Colon (tissue), 2 donors: ENCODE measurements around the gene FNIP2.
"Not testable (repeated sequence)": the region's sequence is repeated elsewhere in the genome, so short reads cannot be mapped to it uniquely, and the experiment has no call there.

ENCODE experiments used
- FAIRE-seq: peaks from 2 replicates; lab custom pipeline; 2012; peaks lifted over from hg19 to GRCh38; lab: Jason Lieb, UNC
- donor health status: control.
- donor health status: control.

Gene FNIP2

DNA sequence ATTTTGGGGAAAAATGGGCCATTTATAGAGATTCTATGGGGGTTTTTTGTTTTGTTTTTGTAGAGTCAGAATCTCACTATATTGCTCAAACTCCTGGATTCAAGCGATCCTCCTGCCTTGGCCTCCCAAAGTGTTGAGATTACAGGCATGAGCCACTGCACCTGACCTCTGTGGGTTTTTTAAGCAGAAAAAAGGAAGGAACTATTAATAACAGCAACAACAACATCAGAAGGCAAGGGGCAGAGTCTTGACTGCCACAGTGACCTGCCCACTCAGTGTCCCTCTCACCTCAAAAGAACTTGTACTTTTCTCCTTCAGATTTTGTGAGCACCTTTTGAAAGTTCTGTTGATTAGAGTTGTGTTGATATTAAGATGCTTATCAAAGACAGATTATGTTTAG lies 48.1 kb downstream of the FNIP2 start:
- FAIRE-seq = no peak

DNA sequence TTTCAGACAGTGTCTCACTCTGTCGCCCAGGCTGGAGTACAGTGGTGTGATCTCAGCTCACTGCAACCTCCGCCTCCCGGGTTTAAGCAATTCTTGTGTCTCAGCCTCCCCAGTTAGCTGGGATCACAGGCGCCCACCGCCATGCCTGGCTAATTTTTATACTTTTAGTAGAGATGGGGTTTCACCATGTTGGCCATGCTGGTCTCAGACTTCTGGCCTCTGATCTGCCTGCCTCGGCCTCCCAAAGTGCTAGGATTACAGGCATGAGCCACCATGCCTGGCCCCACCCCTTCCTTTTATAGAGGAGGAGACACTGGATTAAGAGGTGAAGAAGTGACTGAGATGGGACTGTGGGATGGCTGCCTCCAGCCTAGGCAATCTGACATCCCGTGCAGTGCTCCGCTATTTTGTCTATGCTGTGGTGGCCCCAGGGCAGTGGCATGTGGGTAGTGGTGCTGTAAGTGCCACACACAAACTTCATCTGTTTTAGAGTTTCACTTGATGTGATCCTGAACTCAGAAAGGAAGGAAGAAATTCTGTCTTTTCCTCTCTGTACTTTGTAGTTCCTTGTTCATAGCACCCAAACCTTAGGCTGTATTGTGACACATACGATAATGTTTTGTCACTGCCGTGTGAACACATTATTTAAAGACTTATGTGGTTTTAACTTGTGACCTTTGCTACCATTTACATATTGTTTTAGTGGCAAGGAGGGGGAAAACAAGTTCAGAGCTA lies 48.9 kb downstream of the FNIP2 start:
- FAIRE-seq = no peak

DNA sequence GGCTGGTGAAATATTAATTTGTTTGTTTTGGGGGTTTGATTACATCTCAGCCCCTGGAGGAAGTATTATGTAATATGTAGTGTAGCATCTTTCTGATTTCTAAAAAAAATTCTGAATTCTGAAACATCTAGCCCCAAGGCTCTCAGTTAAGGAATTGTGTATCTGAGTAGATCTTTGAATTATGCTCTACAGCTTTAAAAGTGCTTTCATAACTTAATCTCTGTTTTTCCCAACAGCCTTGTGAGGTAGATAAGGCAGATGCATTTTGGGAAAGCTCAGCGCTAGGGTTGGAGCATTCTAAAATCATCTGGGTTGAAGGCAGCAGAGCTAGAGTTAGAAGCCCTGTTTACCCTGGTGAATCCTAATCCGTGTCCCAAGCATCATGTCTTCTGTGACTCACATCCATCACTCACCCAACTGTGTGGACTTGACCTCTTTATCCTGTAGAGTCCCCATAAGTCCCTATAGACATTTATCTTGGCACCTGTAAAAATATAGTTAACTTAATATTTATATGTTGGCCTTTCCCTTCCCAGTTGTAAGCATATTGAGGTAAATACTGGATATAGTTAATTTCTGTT lies 49.8 kb downstream of the FNIP2 start:
- FAIRE-seq = no peak

DNA sequence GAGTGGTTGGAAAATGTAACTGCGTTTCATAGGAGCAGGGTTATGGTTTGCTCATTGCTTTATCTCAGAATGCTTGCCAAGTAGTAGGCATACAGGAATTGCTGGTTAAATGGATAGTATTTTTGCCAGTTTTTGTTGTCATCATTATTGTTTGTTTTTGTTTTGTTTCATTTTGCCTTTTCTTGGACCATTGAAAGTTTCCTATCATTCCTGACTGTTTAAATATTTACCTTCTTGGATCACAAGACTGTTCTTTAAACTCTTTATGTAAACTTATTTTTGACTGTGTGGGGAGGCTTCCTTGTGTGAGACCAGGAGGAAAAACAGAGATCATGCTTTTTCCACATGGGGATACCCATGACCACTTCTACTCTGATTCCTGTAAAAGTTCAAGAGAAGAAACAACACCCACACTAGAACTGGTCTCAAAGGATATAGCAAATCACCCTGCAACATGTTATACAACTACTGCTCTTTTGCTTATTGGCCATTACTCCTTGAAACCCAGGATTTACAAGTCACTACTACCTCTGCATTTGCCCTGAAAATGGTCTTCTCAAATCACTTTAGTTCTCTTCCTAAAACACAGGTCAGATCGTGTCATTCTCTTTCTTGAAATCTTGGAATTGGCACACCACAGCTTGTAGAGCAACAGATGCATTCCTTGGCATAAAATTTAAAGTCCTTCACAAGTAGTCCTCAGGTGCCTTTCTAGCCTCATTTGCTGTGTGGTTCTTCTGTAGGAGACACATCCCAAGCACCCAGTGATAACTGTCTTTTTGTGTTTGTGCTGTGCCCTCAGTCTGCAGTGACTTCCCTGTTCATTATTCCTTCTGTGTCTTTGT lies 51.3 kb downstream of the FNIP2 start:
- no peak for FAIRE-seq

DNA sequence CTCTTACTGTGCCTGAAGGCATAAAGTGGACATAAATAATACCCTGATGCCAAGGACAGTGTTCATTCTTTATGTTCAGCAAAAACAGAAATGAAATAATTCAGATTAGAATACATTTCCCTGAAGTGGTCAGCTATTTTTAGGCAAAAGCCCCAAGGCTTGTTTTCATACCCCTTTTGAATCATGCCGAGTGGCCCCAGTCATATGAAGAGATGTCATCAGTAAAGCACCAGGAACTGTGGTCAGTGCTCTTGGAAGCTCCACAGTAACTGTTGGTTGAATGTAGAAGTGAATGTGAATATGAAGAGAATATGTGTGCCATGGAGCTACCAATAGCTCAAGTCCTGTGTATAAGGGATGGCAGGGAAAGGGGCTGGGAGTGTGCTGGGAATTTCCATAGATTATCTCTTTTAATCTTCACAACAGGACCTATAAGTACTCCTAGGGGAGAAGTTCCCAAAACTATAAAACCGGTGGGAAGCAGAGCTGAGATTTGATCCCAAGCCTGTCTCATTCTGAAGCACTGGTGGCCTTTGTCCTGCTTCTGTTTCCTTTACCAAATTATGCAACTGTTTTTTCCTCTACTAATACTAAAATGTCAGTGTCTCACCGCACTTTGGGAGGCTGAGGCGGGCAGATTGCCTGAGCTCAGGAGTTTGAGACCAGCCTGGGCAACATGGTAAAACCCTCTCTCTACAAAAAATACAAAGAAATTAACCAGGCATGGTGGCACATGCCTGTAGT lies 52.6 kb downstream of the FNIP2 start:
- FAIRE-seq = no peak

DNA sequence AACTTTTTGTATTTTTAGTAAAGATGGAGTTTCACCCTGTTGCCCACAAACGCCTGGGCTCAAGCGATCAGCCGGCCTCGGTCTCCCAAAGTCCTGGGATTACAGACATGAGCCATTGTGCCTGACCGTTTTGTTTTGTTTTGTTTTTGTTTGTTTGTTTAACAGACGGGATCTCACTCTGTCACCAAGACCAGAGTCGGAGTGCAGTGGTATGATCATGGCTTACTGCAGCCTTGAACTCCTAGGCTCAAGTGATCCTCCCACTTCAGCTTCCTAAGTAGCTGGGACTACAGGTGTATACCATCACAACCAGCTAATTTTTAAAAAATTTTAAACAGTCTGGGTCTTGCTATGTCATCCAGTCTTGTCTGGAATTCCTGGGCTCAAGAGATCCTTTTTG lies 53.5 kb downstream of the FNIP2 start:
- no peak for FAIRE-seq

DNA sequence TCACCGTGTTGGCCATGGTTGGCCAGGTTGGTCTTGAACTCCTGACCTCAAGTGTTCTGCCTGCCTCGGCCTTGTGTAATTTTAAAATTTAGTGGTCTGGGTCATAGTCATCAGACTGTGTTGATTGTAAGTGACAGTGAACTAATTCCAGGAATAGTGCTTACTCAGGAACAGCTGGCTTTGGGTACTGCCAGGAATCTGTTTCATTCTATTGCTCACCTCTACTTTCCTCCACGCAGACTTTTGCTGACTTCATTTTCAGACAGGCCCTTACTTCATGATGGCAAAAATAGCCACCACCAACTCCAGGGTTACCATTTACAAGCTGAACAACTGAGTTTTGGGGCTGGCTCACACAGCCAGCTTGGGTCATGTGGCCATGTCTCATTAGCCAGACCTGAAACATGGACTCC lies 54.6 kb downstream of the FNIP2 start:
- no peak for FAIRE-seq

DNA sequence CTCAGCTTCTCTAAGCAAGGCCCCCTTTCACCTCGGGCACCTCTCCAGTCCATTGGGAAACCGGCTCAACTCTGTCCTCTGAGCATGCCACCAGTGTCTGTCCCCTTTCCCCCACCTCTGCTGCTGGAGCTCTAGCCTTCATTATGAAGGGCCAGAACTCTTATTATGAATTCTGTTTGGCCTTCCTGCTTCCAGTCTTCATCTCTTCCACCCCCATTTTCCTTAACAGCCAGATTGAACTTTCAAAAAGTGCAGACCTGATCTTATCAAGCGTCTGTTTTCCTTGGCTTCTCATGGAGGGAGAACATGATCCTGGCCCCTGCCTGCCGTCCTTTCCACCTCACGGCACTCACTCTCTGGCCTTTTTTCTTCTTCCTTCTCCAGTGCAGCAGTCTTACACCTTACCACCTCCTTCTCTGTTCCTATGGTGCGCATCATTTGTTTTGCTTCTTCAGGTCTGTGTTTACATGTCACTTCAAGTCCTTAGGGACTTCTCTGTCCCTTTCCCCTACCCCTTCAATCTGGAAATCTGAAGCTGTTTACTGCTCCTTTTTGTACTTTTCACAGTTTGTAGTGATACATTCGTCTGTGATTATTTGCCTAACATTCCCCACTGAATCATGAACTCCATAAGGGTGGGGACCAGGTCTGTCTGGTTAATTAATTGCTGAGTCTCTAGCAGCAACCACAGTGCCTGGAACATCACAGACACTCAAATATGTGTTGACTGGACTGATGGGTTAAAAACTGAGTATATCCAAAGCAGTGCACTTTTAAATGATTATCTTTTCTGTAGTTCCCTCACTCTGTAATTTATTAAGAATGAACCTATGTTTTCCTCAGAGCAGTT lies 55.8 kb downstream of the FNIP2 start:
- no peak for FAIRE-seq

DNA sequence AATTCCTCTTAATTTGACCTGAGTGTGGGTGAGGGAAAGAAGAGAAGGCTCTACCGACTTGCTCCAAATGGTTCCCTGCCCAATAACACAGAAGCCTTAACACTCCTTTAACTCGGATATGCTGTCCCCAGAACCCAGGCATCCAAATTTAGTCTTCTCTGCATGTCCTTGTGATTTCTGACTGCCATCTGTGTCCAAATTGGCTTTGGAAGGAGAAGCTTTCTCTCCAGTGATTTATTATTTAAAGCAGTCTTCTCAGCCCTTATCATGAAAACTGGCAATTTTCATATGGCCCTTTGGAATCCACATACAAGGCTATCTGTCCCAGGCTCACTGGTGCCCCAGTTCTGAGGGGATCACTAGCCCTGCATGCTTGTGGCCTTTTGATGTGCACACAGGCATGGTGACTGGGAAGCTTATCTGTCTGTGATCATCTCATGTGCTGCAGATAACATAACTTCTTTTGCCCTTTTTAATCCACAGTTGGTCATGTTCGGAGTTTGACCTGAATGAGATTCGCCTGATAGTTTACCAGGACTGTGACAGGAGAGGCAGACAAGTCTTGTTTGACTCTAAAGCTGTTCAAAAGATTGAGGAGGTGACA lies 56.7 kb downstream of the FNIP2 start:
- FAIRE-seq = no peak

DNA sequence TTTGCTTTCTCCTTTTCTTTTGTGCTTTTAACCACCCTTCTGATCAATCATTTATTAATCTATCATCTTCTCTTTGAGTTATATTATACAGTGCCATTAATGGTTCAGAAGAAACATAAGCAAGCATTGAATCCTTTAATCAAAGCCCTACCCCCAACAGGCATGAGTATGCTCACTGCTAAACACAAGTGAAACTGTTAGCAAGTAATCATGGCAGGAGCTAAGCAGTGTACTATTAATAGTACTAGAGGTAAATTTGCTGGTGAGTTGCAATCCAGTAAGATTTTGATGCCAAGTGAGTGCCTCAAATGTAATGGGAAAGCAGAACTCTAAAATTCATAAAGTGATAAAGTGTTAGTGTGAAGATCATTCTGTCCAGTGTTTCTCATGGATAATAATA lies 57.2 kb downstream of the FNIP2 start:
- FAIRE-seq = no peak

DNA sequence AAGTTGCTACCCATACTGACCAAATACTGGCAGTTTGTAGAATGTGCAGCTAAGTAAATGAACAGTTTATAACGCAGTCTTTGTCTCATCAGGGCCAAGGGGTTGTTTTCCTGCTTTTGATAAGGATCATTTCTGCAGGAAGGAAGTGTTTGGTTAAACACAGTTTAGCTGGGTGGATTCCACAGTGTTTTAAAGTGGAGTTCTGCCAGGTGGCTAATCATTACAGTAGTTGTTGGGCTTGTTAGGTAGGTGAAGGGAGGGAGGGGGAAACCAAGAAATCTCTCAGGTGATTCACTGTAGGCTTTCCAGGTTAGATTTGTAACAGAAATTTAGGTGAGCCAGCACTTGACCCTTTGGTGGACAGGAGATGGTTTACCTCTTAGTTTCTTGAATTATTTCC lies 58.1 kb downstream of the FNIP2 start:
- peak; percentile 85 for FAIRE-seq

DNA sequence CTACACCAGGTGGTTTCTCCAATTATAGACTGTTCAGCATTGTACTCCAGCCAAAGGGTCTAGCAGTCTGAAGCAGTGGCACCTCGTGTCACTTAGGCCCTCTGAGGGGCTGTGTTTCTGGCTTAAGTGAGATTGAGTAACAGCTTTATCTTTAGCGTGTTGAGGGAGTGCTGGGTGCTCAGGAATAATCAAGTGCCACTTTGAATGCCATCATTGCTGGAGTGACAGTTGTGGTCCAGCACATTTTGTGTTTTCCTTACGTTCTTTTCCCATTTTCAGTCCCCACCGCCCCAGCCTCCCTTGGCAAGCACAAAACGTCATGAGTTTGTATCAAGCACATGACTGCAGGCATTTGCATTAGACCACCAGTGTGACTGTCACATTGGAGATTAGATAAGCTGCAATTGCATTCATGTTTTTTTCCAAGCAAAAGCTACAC lies 58.7 kb downstream of the FNIP2 start:
- FAIRE-seq = no peak

DNA sequence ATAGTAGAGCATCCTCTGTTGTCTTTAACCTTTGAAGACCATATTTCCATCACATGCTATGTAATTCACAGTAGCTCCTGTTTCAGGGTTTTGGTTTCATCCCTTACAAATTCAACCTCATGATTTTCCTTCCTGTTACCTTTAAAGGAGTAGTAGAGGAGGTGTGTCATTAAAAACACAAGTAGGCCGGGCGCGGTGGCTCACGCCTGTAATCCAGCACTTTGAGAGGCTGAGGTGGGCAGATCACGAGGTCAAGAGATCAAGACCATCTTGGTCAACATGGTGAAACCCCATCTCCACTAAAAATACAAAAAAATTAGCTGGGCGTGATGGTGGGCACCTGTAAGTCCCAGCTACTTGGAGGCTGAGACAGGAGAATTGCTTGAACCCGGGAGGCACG lies 59.3 kb downstream of the FNIP2 start:
- FAIRE-seq = not testable (repeated sequence)

DNA sequence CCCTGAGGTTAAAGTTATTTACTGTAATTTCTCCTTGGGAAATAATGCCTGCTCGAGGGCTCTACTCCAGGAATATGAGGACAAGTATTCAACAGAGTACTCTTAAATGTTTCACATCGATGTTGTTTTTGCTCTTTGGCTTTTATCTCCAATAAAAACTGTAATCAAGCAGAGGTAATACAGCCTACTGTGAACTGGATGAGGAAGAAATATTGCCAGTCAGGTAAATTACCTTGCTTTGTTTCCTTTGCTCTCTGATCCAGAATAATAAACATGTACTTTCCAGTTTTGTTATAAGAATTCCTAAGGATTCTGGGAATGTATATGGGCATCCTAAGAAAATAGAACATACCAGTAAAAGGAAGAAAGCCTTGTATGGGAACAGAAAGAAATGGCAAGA lies 60.4 kb downstream of the FNIP2 start:
- FAIRE-seq = peak; percentile 83

DNA sequence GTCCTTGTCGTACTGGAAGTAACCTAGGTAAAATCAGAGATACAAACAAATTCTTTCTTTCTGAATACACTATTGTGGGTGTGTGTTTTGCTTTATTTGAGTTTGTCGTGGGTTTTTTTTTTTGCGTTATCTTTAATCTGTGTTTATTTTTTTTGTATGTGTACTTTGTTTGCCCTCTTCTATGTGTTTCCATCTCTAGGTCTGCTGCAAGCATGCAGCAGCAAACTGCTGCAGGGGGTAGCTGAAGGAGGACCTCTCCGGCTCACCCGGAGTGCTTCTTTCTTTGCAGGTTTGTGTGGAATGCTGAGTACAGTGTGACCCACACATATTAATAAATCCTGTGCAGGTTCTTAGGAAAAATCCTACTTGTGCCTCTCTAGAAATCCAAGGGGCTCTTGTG lies 64.8 kb downstream of the FNIP2 start:
- no peak for FAIRE-seq

DNA sequence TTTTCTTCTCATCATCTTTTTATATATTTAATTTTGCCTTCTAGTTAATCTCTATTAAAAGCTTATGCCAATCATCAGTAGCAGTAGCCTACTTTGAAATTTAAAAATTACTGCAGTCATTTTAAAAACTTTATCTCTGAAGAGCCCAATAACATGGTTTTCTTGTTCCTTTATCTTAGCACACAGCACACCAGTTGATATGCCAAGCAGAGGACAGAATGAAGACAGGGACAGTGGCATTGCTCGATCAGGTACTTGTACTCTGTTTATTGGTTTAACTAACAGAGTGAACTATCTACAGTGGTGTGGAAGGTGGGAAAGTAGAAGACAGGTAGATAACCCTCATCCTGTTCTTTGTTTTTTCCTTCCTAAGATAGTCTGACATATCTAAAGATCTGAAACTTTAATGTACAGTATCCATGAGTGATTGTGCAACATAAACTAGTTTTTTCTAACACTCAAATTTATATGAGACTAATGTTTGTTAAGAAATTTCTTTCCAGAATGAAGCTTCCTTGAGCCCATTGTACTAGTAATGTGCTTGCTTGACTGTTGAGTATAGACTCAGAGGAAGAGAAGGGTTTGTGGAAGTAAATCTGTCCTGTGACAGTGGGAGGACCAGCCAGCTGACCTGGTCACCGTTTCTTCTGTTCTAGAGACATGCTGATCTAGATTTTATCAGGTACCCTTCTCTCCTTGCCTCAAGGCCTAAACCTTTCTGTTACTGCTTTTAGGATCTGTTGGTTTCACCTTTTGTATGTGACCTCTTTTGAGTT lies 66.6 kb downstream of the FNIP2 start:
- no peak for FAIRE-seq

DNA sequence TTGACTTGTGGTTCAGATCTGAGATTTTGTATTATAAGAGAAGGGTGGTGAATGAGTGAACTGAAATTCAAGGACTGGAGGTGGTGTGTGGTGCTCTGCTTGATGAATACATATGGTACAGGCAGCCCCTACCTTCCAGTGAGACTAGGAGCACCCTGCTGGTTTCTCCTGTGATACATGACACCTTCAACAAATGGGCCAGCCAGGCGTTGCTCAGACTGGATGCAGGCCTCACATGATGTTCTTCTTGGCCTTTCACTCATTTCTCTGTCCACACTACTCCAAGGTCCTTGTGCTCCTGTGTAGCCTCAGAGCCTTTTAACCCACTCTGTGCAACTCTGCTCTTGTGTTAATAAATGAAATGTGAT lies 67.2 kb downstream of the FNIP2 start:
- no peak for FAIRE-seq

DNA sequence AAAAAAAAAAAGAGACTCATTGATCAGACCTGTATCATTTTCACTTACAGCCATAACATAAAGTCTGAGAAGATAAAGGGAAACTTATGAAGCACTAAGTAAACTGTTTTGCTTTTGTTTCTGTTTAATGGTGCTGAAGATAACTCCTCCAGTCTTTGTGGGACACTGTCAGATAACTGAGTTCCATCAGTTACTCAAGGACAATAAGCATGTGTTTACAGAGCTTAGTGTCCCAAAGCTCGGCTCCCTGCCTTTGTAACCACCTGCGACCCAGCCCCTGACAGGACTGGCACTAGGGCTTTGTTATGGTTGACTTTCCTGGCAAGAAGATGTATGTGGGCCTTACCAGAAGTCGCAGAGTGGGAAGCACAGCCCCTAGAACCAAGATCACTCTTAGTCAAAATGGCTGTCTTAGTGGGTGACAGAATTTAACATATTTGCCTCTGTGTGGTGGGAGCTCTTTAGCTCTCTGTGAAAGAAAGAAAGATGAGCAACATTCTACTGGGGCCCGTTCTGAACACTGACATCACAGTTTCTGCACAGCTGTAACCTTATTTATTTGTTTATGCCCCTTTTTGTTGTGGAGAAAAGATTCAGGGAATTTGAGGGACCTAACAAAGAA lies 68.1 kb downstream of the FNIP2 start:
- FAIRE-seq = no peak

DNA sequence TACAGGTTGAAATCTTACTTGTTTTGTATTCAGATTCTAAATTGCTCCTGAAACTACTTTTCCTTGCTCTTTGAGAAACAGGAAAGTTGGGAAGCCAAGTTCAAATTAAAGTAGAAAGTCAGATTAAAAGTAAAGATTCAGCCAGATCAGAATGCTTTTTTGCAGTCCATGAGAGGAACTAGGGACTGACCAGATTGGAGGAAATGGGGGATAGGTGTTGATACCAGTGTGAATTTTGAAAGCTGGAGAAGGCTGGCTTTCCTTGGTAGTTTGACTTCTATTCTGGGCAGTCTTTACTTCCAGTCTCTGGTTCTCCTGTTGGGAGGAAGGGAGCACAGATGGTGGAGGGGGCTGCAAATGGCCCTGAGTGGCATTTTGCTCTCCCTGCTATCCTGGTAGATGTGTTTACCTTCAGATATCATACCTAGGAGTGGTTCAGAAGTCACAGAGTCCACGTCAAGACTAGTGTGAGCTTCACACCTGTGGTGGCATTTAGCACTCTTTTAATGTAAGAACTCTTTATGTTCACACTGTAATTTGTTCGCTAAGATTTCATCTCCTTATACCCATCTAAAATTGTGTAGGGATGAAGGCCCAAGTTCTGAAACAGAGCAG lies 68.8 kb downstream of the FNIP2 start:
- FAIRE-seq = no peak

DNA sequence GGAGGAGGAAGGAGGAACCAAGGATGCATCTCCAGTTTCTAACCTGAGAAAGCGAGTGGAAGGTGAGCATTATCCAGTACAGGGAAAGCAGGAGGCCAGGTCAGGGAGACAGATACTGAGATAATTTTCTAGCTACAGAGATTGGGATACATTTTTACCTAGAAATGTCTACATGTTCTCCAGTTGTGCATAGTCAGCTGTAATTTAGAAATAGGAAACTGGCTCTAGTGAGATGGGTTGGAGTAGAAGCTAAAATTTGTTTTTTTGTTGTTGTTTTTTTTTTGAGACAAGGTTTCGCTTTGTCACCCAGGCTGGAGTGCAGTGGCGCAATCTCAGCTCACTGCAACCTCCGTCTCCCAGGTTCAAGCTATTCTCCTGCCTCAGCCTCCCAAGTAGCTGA lies 71.3 kb downstream of the FNIP2 start:
- FAIRE-seq = no peak
